ENCODE results near the gene GNG2. TPM values are rescaled to one million over a fixed set of nuclear protein-coding genes. Genes with fewer than 3 reads are reported as not detected.
A peak's percentile ranks its signal among the peaks of the same experiment; 100 is the strongest.

Gene GNG2
- total RNA-seq, 2 donors from 2014 or later, result 47.9 to 51.6 TPM

- no peak overlapping the region for H3K4me3 Mint-ChIP-seq
- no peak overlapping the region for H3K9ac ChIP-seq (ENCODE audit: extremely low read depth, low read length, poor library complexity, severe bottlenecking)
- no peak overlapping the region for H3K27ac ChIP-seq (ENCODE audit: low read depth, low read length)
- 50 to 53% methylated on average over 4 to 5 of the region's 5 CpGs for WGBS, 2 experiments (ENCODE audit: insufficient coverage in 1 of 2, insufficient read length in 1 of 2)
- H3K36me3 ChIP-seq (ENCODE audit: control insufficient read depth, insufficient read depth, low read length), result no peaks in the 10 kb centered on the region
- no peaks in the 10 kb centered on the region for H3K9me3 Mint-ChIP-seq
- peaks cover 7% of the 10 kb centered on the region for H3K4me1 ChIP-seq (ENCODE audit: control insufficient read depth, insufficient read depth, low read length)
- TF ChIP-seq, protein P1, sequence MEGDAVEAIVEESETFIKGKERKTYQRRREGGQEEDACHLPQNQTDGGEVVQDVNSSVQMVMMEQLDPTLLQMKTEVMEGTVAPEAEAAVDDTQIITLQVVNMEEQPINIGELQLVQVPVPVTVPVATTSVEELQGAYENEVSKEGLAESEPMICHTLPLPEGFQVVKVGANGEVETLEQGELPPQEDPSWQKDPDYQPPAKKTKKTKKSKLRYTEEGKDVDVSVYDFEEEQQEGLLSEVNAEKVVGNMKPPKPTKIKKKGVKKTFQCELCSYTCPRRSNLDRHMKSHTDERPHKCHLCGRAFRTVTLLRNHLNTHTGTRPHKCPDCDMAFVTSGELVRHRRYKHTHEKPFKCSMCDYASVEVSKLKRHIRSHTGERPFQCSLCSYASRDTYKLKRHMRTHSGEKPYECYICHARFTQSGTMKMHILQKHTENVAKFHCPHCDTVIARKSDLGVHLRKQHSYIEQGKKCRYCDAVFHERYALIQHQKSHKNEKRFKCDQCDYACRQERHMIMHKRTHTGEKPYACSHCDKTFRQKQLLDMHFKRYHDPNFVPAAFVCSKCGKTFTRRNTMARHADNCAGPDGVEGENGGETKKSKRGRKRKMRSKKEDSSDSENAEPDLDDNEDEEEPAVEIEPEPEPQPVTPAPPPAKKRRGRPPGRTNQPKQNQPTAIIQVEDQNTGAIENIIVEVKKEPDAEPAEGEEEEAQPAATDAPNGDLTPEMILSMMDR (conservative IDR thresholded peaks at IDR 0.05), result no peak
- H3K9me3 ChIP-seq (ENCODE audit: control insufficient read depth, low read length), result no peaks in the 10 kb centered on the region
- no peak overlapping the region for H3K27ac Mint-ChIP-seq
- H3K4me1 Mint-ChIP-seq, result peaks cover 33% of the 10 kb centered on the region
- no peaks in the 10 kb centered on the region for H3K36me3 Mint-ChIP-seq (ENCODE audit: low read depth)
- DNase-seq, result peak; percentile 79
- H3K27me3 ChIP-seq (ENCODE audit: control insufficient read depth, insufficient read depth, low read length, poor library complexity, severe bottlenecking), result no peaks in the 10 kb centered on the region
- H3K4me3 ChIP-seq (ENCODE audit: low read length), result no peak overlapping the region
- H3K27me3 Mint-ChIP-seq (ENCODE audit: insufficient read depth), result peaks cover 15% of the 10 kb centered on the region
These were observed 5.7 kb downstream of the GNG2 start for GRCh38 chr14:51865953-51866747.

GRCh38 chr14:51867741-51868140 is 7.3 kb downstream of the GNG2 start:
- no peaks in the 10 kb centered on the region for H3K9me3 ChIP-seq (ENCODE audit: control insufficient read depth, low read length)
- no peaks in the 10 kb centered on the region for H3K27me3 ChIP-seq (ENCODE audit: control insufficient read depth, insufficient read depth, low read length, poor library complexity, severe bottlenecking)
- H3K4me1 ChIP-seq (ENCODE audit: control insufficient read depth, insufficient read depth, low read length), result peaks cover 7% of the 10 kb centered on the region
- no peaks in the 10 kb centered on the region for H3K36me3 Mint-ChIP-seq (ENCODE audit: low read depth)
- H3K9ac ChIP-seq (ENCODE audit: extremely low read depth, low read length, poor library complexity, severe bottlenecking), result no peak overlapping the region
- WGBS, 2 experiments (ENCODE audit: insufficient coverage in 1 of 2, insufficient read length in 1 of 2), result 88 to 96% methylated on average over 1 to 2 of the region's 2 CpGs
- no peak for DNase-seq
- H3K4me1 Mint-ChIP-seq, result peaks cover 25% of the 10 kb centered on the region
- no peak overlapping the region for H3K27ac ChIP-seq (ENCODE audit: low read depth, low read length)
- TF ChIP-seq, protein P1 (conservative IDR thresholded peaks at IDR 0.05), result no peak
- H3K27me3 Mint-ChIP-seq (ENCODE audit: insufficient read depth), result peaks cover 7% of the 10 kb centered on the region
- H3K36me3 ChIP-seq (ENCODE audit: control insufficient read depth, insufficient read depth, low read length), result no peaks in the 10 kb centered on the region
- no peak overlapping the region for H3K4me3 ChIP-seq (ENCODE audit: low read length)
- no peak overlapping the region for H3K27ac Mint-ChIP-seq
- H3K4me3 Mint-ChIP-seq, result no peak overlapping the region
- no peaks in the 10 kb centered on the region for H3K9me3 Mint-ChIP-seq

DNA sequence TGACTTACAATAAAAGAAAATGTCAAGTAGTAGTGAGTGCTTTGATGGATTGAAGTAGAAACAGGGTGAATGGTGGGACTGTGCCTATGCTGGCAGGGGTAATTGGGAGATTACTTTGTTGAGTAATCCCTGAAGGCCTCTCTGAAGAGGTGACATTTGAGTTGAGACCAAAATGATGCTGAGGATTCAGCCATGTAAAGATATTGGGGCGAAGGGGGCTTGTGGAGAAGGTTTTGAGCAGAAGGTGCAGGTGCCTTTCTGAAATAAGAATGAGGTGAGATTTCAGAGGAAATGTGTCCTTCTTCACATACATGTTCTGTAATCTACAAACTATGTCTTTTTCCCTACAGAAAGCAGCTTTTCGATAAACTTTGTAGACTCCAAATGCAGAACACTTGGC is 8.0 kb downstream of the GNG2 start:
- Histone ChIP-seq H3K9ac (ENCODE audit: extremely low read depth, low read length, poor library complexity, severe bottlenecking) (no peak overlapping the region), H3K4me1 (ENCODE audit: control insufficient read depth, insufficient read depth, low read length) (peaks cover 7% of the 10 kb centered on the region), H3K27ac (ENCODE audit: low read depth, low read length) (no peak overlapping the region), H3K27me3 (ENCODE audit: control insufficient read depth, insufficient read depth, low read length, poor library complexity, severe bottlenecking) (no peaks in the 10 kb centered on the region), H3K9me3 (ENCODE audit: control insufficient read depth, low read length) (no peaks in the 10 kb centered on the region), H3K36me3 (ENCODE audit: control insufficient read depth, insufficient read depth, low read length) (no peaks in the 10 kb centered on the region), H3K4me3 (ENCODE audit: low read length) (no peak overlapping the region)
- Mint-ChIP-seq H3K9me3 (no peaks in the 10 kb centered on the region), H3K4me1 (peaks cover 25% of the 10 kb centered on the region), H3K27ac (no peak overlapping the region), H3K4me3 (no peak overlapping the region), H3K27me3 (ENCODE audit: insufficient read depth) (peaks cover 3% of the 10 kb centered on the region), H3K36me3 (ENCODE audit: low read depth) (no peaks in the 10 kb centered on the region)
- WGBS, 2 experiments (ENCODE audit: insufficient coverage in 1 of 2, insufficient read length in 1 of 2), result 88 to 100% methylated on average over 1 to 2 of the region's 2 CpGs
- no peak for DNase-seq
- TF ChIP-seq, protein P1 (conservative IDR thresholded peaks at IDR 0.05), result no peak
